GM19467 (cell line): ENCODE results near the gene CACNA2D2.

Experiments
- ATAC-seq: cut with Tn5 transposase; IDR thresholded peaks from one replicate; pipeline ENCODE4 v1.9.1; 2021; ENCODE audit warnings: mild to moderate bottlenecking, moderate library complexity; ENCODE audit not compliant: unreplicated experiment

Gene CACNA2D2

DNA sequence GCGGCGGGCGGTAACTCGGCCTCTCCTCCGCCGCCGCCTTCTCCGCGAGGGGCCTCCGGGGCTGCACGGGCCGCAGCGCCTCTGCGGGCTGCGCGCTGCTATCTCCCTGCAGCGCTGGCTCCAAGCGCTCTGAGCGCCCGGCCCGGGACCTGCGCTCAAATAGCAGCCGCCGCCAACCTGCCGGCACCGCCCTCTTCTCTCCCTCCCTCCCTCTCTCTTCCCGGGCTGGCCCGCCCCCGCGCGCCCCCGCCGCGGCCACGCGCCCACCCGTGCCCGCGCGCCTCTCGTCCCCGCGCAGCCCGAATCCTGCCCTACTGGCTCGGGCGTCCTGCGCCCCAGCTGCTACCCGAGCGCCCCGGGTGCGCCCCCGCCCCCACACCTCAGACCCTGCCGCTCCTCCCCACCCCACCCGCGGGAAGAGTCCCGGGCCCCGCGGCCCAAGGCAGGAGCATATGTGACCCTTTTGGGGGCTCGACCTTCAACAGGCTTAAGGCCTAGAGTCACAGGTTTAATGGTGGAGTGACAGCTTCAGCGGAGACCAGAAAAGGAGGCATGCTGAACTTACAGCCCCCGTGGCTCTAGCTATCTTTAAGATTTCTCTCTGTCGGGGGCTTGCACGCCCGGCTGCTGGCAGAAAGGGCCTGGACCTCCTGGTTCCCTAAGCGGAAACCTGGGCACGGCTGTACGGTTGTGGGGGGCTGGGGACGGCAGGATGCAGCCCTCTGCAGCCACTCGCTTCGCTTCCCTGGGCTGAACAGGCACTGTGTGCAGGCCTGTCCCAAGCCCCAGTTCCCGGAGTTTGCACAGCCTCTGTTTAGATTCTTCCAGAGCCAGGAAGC lies at the start of gene CACNA2D2:
Gene CACNA2D2, minus strand, starts transcription at position 131 of the 839 bp plus-strand sequence. CDS start 211 bp downstream, outside the sequence.
- ATAC-seq: no peak

DNA sequence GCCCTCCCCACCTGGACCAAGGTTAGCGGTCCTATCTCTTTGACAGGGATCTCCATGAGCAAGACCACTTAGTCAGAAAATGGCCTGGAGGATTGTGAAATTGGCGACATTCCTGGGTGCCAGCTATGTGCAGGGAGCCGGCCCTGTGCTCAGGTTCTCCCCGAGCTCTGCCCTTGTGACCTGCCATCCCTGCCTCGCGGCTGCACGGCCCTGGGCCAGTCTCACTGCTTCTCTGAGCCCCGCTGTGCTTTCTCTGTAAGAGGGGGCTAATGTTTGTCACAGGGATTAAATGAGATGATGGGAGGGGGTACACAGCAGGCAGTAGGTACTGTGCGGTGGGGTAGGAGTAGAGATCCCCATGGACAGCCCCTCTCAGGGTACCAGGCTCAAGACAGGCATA lies 49.2 kb upstream of the CACNA2D2 start:
- ATAC-seq: no peak

- no peak for ATAC-seq
Observed at GRCh38 chr3:50551681-50552435, 48.4 kb upstream of the CACNA2D2 start.

DNA sequence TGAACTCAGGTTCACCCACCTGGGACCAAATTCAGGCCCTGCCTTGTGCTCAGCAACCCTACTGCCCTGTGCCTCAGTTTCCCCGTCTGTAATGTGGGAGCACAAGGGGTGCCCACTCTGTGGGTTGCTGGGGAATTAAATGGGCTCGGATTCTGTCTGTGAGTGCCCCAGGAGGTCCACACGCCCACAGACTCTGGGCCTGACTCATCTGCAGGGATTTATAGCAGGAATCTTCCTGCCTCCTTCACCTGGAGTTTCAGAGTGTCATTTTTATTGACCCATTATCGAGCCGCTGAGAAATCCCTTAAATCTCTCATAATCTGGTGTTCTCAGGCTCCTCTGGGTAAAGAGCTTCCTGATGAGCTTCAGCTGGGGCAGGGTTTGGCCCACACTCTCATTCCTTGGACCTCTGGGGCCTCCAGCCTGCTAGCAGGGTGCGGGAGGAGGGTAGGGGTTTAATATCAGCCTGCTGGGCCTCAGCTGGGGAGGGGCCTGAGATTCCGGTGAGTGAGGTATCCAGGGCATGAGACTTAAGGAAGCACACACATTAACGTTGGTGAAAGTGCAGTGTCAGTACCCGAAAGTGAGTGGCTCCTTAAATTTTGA lies 47.7 kb upstream of the CACNA2D2 start:
- ATAC-seq: no peak

DNA sequence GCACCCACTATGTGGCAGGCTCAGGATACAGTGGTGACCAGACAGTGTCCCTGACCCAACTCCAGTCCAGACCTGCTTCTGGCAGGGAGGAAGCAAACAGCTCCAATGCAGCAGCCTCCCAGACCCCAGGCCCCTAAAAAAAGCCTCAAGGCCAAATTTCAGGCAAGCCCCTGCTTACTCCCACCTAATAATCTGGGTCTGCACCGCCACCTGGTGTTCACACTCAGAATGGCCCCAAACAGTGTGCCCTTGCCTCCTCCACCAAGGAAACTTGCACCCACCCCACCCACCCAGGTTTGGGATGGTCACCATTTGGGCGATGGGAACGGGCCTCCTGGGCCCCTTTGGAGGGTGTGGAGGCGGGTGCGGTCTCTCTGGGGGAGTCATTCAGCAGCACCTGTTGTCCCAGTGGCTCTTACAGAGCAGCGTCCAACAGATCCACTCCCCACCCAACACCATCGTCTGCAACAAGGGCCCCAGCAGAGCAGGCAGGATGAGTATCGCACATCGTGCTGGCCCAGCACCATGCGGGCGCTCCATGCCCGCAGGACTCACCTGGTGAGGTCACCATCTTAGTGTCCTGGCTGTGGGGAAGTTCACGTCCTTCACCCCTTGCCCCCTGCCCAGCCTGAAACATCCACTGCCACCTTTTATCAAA lies 46.8 kb upstream of the CACNA2D2 start:
- ATAC-seq: no peak

- no peak for ATAC-seq
Observed at GRCh38 chr3:50549226-50549625, 45.8 kb upstream of the CACNA2D2 start.

DNA sequence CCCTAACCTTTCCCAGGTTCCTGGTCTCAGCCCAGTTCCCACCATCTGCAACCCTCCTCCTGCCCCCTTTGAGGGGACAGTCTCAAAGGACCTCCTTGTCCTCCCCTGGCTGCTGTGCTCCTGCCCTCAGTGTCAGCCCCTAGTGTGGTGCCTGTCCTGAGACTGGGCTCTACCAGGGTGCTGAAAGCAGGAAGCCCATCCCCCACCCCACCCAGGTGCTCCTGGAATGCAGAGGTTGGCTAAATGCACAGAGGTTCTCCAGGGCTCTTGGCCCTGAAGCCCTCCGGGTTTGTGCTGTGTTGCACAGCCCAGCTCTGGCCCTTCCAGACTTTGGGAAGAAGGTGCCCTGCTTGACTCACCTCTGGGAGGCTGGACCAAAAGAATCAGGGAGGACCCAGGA lies 42.3 kb upstream of the CACNA2D2 start:
- ATAC-seq: no peak

DNA sequence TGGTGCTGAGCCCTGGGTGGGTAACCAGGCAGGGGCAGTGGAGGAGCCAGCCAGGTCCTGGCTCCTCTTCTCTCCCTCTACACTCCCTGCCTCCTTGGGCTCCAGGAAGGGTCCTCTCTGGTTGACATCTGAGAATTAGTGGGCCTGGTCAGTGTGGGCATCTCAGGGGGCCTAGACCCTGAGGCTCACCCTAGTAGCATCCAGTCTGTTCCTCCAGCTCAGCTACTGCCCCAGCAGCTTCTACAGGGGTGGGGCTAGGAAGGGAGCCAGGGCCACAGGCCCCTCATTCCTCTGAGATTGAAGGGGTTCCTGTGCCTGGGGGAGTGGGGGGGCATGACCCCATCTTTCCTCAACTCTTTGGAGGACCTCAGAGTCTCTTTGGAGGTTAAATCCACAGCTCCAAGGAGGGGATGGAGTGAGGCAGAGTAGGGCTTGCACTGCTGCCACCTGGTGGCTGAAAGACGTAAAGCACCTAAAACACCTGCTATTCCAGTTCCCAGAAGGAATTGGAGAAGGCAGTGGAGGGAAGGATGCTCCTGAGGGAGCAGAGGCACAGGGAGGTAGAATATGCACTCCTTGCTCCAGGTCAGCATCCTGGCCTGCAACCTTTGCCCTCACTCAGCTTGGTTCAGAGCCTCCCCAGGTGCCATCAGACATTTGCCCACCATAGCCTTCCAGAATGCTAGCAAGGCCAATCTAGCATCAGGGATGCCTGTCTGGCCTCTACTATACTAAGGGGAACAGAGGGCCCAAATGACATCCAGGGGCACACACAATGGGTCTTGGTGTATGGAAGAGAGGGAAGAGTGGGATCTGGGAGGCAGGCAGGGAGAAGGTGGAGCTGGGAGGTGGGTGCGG lies 39.0 kb upstream of the CACNA2D2 start:
- no peak for ATAC-seq

DNA sequence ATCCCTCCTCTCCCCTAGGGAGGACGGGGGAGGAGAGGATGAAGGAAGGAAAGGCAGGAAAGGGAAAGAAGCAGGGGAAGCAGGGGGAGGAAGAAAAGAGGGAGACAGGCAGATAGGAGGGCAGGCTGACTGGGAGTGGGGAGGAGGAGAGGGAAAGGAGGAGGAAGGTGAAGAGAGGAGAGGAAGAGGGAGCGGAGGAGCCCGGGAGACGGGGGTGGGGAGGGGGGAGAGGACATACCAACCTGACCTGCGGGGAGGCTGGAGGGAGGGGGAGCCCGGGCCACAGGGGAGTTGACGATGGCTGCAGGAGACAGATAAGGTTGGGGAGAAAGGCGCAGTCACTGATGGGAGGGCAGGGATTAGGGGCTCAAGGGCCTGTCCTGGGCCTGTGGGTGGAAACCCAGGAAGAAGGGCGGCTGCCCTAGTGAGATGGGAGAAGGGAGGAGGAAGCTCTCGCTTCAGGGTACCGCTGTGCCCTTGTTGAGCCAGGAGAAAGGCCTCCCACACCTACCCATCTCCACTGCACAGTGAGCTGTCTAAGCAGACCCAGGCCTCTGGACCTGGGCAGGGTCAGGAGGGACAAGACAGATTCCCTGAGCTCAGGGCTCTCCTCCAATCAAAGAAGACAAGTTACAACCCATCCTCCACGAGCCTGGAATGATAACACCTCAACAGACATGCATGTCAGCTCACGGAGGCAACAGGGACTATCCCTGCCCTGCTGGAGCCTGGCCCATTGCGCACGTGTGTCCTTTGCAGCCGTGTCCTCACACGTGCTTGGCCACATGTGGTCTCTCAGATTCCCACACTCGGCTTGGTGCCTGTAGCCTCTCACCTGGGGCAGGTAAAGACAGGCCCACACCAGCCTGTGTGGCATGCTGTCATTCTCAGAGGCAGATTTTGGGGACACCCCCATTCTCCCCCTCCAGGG lies 36.2 kb upstream of the CACNA2D2 start:
- ATAC-seq: no peak

- ATAC-seq: no peak
Observed at GRCh38 chr3:50537421-50538129, 34.1 kb upstream of the CACNA2D2 start.

GRCh38 chr3:50536471-50537180 lies 33.2 kb upstream of the CACNA2D2 start:
- no peak for ATAC-seq

DNA sequence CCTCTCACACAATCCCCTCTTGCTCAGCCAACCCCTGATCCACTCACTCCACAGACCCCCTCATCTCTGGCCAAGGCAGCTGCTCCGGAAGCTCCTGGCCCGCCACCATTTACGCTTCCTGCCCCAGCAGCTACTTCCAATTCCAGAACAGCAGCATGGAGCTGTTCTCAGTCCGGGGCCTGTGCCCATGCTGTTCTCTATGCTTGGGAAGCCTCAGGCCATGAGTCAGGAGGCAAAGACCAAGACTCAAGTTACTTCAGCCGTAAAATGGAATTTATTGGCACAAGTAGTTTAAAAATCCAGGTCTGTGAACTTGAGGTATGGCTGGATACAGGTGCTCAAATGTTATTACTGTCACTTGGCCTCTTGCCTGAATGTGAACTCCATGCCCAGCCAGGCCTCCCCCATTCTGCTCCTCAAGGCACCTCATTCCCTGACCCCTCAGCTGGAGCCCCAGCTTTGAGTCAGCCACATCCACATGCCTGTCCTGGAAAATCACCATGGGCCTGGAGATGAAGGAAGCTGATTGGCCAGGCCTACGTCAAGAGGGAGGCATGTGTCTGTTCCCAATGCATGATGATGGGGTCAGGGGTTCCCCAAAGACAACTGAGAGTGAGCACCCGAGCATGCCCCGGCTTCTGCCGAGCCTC lies 31.4 kb upstream of the CACNA2D2 start:
- no peak for ATAC-seq

DNA sequence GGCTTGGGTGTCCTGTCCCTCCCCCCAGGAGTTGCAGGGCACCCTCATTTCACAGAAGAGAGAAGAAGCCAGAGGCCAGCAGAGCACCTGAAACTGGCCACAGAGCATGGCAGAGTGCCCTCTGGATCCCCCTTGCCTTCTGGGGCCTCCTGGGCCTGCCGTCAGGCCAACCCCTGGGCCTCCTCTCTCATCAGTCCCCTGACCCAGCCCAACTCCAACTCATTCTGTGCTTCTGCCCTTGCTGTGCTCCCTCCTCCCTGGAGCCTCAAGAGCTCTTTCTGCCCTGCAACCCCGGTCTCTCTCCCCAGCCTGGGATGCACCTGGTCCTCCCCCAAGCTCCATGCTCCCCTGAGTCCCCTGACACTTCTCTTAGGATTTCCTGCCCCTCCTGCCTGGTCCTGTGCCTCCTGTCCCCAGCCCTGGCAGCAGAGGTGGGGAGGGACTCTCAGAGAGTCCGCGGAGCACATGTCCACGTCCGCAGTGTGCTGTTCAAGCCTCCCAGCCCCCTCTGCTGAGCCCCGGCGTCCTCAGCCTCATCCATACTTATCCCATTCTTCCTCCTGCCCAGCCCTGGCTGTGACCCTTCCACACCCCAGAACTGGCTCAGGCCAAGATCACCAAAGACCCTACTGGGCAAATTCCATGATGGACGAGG lies 30.5 kb upstream of the CACNA2D2 start:
- no peak for ATAC-seq

GRCh38 chr3:50533316-50533715 lies 29.9 kb upstream of the CACNA2D2 start:
- ATAC-seq: no peak

GRCh38 chr3:50532062-50532705 lies 28.8 kb upstream of the CACNA2D2 start:
- ATAC-seq: no peak

GRCh38 chr3:50531201-50531600 lies 27.8 kb upstream of the CACNA2D2 start:
- ATAC-seq: no peak
